Transverse colon (tissue), 3 donors: ENCODE measurements around the gene FGGY.

ENCODE experiments used
- CTCF ChIP-seq, 5 experiments: fragments of 200-600 bp in 3 of 5; fragments of 450-650 bp in 2 of 5; sonication (generic) in 3 of 5; IDR thresholded peaks; 1 replicate in 2 of 5; 2 replicates in 3 of 5; pipeline ENCODE4 v1.5.1; 2016 to 2017; ENCODE audit warnings: antibody characterized with exemption in 5 of 5, inconsistent platforms in 3 of 5, mild to moderate bottlenecking in 2 of 5, moderate library complexity in 1 of 5
- POLR2A ChIP-seq: fragments of 450-650 bp; IDR thresholded peaks from one replicate; pipeline ENCODE4 v1.6.1; 2016; ENCODE audit warnings: antibody characterized with exemption, mild to moderate bottlenecking, moderate library complexity

- TF ChIP-seq CTCF (IDR thresholded peaks at IDR 0.05) (no peak), POLR2A (no peak)
These were observed 393.5 kb downstream of the FGGY start for GRCh38 chr1:59690171-59690930.
